HepG2 (cell line): ENCODE measurements around the gene CPEB3. TPM values are rescaled to one million over a fixed set of nuclear protein-coding genes. Genes with fewer than 3 reads are reported as not detected.

Source experiments
- CEBPG ChIP-seq: IDR thresholded peaks from 2 replicates; pipeline ENCODE4 v1.6.1; 2016
- DZIP1 ChIP-seq: sonication (generic); formaldehyde crosslinking; IDR thresholded peaks from 2 replicates; pipeline ENCODE4 v1.5.0; 2020; ENCODE audit warnings: mild to moderate bottlenecking, missing genetic modification reagents
- FOXA3 ChIP-seq: IDR thresholded peaks from 2 replicates; pipeline ENCODE4 v1.6.1; 2016; ENCODE audit warnings: missing genetic modification reagents, missing compliant biosample characterization
- FOXP4 ChIP-seq: sonication (generic); formaldehyde crosslinking; IDR thresholded peaks from 2 replicates; pipeline ENCODE4 v1.4.0; 2020; ENCODE audit warnings: missing genetic modification reagents
- GFI1 ChIP-seq: sonication (generic); formaldehyde crosslinking; IDR thresholded peaks from 2 replicates; pipeline ENCODE4 v1.5.0; 2020; ENCODE audit warnings: missing genetic modification reagents, mild to moderate bottlenecking, borderline replicate concordance
- HDAC2 ChIP-seq: sonication (generic); formaldehyde crosslinking; IDR thresholded peaks from 2 replicates; pipeline ENCODE4 v1.4.0; 2020; ENCODE audit warnings: missing genetic modification reagents
- HNF4A ChIP-seq: sonication (generic); formaldehyde crosslinking; IDR thresholded peaks from 2 replicates; pipeline ENCODE4 v1.4.0; 2020; ENCODE audit warnings: missing genetic modification reagents
- MBD4 ChIP-seq: IDR thresholded peaks from 2 replicates; pipeline ENCODE4 v1.6.1; 2012; ENCODE audit warnings: low read length, inconsistent platforms, borderline replicate concordance
- MLLT10 ChIP-seq: sonication (generic); formaldehyde crosslinking; IDR thresholded peaks from 2 replicates; pipeline ENCODE4 v1.4.0; 2020; ENCODE audit warnings: missing genetic modification reagents
- MTA1 ChIP-seq: sonication (generic); formaldehyde crosslinking; IDR thresholded peaks from 2 replicates; pipeline ENCODE4 v1.4.0; 2020; ENCODE audit warnings: missing genetic modification reagents, mild to moderate bottlenecking, borderline replicate concordance
- NR3C1 ChIP-seq: sonication (generic); formaldehyde crosslinking; IDR thresholded peaks from 2 replicates; pipeline ENCODE4 v1.4.0; 2020; ENCODE audit warnings: missing genetic modification reagents
- PTBP1 ChIP-seq: fragments of 200-400 bp; formaldehyde crosslinking; IDR thresholded peaks from 2 replicates; pipeline ENCODE4 v1.6.1; 2018; ENCODE audit warnings: low read length, low read depth; ENCODE audit not compliant: poor library complexity, severe bottlenecking
- RAD21 ChIP-seq: fragments of 450-650 bp; formaldehyde crosslinking; IDR thresholded peaks from 2 replicates; pipeline ENCODE4 v1.5.0; 2020; ENCODE audit warnings: mild to moderate bottlenecking
- RARG ChIP-seq: sonication (generic); formaldehyde crosslinking; IDR thresholded peaks from 2 replicates; pipeline ENCODE4 v1.4.0; 2020; ENCODE audit warnings: low read depth, mild to moderate bottlenecking, missing genetic modification reagents
- REL ChIP-seq: sonication (generic); formaldehyde crosslinking; conservative IDR thresholded peaks from 2 replicates; pipeline ENCODE4 v1.8.0; 2022; ENCODE audit warnings: mild to moderate bottlenecking, missing genetic modification reagents, moderate library complexity
- RNF2 ChIP-seq: fragments of 450-650 bp; conservative IDR thresholded peaks from 2 replicates; pipeline ENCODE4 v1.6.1; 2016; ENCODE audit warnings: low read depth
- SALL1 ChIP-seq: sonication (generic); formaldehyde crosslinking; IDR thresholded peaks from 2 replicates; pipeline ENCODE4 v1.8.0; 2022; ENCODE audit warnings: mild to moderate bottlenecking, missing genetic modification reagents
- SMAD3 ChIP-seq: sonication (generic); formaldehyde crosslinking; IDR thresholded peaks from 2 replicates; pipeline ENCODE4 v1.4.0; 2020; ENCODE audit warnings: missing genetic modification reagents
- SOX5 ChIP-seq: IDR thresholded peaks from 2 replicates; pipeline ENCODE4 v1.6.1; 2016; ENCODE audit warnings: borderline replicate concordance
- TEAD3 ChIP-seq: optimal IDR thresholded peaks from 2 replicates; pipeline ENCODE3; 2016; ENCODE audit warnings: borderline replicate concordance
- ZNF768 ChIP-seq: sonication (generic); formaldehyde crosslinking; IDR thresholded peaks from 2 replicates; pipeline ENCODE4 v1.4.0; 2020; ENCODE audit warnings: missing genetic modification reagents
- ZNF782 ChIP-seq: sonication (generic); formaldehyde crosslinking; IDR thresholded peaks from 2 replicates; pipeline ENCODE4 v1.4.0; 2020; ENCODE audit warnings: missing genetic modification reagents, mild to moderate bottlenecking, borderline replicate concordance
- ZSCAN12 ChIP-seq: sonication (generic); formaldehyde crosslinking; IDR thresholded peaks from 2 replicates; pipeline ENCODE4 v1.9.0; 2021; ENCODE audit warnings: mild to moderate bottlenecking, missing genetic modification reagents
- ZSCAN31 ChIP-seq: sonication (generic); formaldehyde crosslinking; IDR thresholded peaks from 2 replicates; pipeline ENCODE4 v1.5.0; 2020; ENCODE audit warnings: low read depth, mild to moderate bottlenecking, missing genetic modification reagents
- polyA plus RNA-seq, 8 experiments: library from polyadenylated mRNA; depleted of rRNA in 3 of 8; stranded (reverse) in 7 of 8; unstranded in 1 of 8; fragments of >200 nt; fragmentation: Illumina TruSeq in 4 of 8; extraction: Trizol in 4 of 8; gene quantifications; 2 replicates each; pipeline versions ENCODE4 v1.2.1 to v1.2.3, GENCODE V29; 2011 to 2016; ENCODE audit warnings: low read depth in 4 of 8, missing spikeins in 1 of 8, mixed read lengths in 1 of 8; ENCODE audit not compliant: insufficient read depth in 1 of 8
- total RNA-seq, 5 experiments: library from RNA; depleted of rRNA; stranded (reverse); fragments of >200 nt; fragmentation: Illumina TruSeq; extraction: Trizol; gene quantifications; 2 replicates each; pipeline ENCODE4 v1.2.3, GENCODE V29; 2016; ENCODE audit warnings: low read depth in 1 of 5
- TF ChIP-seq, protein P1 (sequence below), 2 experiments: fragments of 450-650 bp in 1 of 2; sonication (generic) in 1 of 2; formaldehyde crosslinking; IDR thresholded peaks; 2 replicates each; pipeline versions ENCODE4 v1.5.0 to v1.8.0; 2020 to 2022; ENCODE audit warnings: mild to moderate bottlenecking in 1 of 2, missing genetic modification reagents in 1 of 2
- TF ChIP-seq, protein P2 (sequence below): IDR thresholded peaks from 2 replicates; pipeline ENCODE4 v1.6.1; 2016

Gene CPEB3
- total and polyA plus RNA-seq, 2 of the 13 experiments (the other 11 are each of a cell fraction or from before 2014, with no cell fraction given) = 0.66 to 0.70 TPM

DNA sequence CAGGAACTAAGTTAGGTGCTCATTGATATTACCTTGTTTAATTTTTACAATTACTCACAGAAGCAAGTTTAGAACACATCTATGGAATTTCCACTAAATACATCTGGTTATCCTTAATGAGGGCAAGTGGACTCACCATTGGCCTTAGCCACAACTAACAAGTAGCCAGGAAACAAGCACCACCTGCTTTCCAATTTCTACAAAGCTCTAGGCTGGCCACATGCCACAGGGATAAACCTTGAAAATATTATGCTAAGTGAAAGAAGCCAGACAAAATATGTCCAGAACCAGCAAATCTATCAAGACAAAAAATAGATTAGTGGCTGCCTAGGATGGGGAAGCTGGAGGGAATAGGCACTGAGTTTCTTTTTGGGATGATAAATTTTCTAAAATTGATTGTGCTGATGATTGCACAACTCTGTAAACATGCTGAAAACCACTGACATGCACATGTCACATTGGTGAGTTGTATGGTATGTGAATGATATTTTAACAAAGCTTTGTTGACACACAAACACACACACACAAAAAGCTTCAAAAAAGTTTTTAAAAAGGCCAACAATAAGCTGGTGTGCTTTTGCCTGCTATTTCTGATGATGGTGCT is 179.4 kb downstream of the CPEB3 start (continued):
- TF ChIP-seq FOXA3 (peak; percentile 98), HNF4A (peak; percentile 18; the same call in 1 of the 2 replicates), ZSCAN12 (CRISPR knock-in tag) (no peak), SALL1 (CRISPR knock-in tag) (peak; percentile 67; the same call in 1 of the 2 replicates), MLLT10 (no peak), ZSCAN31 (CRISPR knock-in tag) (no peak), RAD21 (no peak), ZNF768 (CRISPR knock-in tag) (no peak), GFI1 (0 out of 2 replicates have a peak, but pooled peaks have one; percentile 19), HDAC2 (peak; percentile 15; the same call in 1 of the 2 replicates), MBD4 (no peak), TEAD3 (CRISPR knock-in tag) (peak; percentile 49), CEBPG (CRISPR knock-in tag) (peak; percentile 90), NR3C1 (CRISPR knock-in tag) (no peak), RARG (CRISPR knock-in tag) (no peak), FOXP4 (CRISPR knock-in tag) (peak; percentile 64), SMAD3 (CRISPR knock-in tag) (peak; percentile 73; the same call in 1 of the 2 replicates), DZIP1 (CRISPR knock-in tag) (no peak), REL (CRISPR knock-in tag) (no peak), ZNF782 (CRISPR knock-in tag) (no peak), PTBP1 (no peak), RNF2 (no peak), MTA1 (CRISPR knock-in tag) (no peak), SOX5 (peak; percentile 77; the same call in 1 of the 2 replicates)
- TF ChIP-seq, protein P1, sequence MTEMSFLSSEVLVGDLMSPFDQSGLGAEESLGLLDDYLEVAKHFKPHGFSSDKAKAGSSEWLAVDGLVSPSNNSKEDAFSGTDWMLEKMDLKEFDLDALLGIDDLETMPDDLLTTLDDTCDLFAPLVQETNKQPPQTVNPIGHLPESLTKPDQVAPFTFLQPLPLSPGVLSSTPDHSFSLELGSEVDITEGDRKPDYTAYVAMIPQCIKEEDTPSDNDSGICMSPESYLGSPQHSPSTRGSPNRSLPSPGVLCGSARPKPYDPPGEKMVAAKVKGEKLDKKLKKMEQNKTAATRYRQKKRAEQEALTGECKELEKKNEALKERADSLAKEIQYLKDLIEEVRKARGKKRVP (CRISPR knock-in tag; IDR thresholded peaks at IDR 0.05) = peak in 1 of 2 experiments; percentile 72; a peak in 1 of 4 replicates
- TF ChIP-seq, protein P2, sequence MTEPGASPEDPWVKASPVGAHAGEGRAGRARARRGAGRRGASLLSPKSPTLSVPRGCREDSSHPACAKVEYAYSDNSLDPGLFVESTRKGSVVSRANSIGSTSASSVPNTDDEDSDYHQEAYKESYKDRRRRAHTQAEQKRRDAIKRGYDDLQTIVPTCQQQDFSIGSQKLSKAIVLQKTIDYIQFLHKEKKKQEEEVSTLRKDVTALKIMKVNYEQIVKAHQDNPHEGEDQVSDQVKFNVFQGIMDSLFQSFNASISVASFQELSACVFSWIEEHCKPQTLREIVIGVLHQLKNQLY (CRISPR knock-in tag) = peak; percentile 86
